K562 (cell line): Measurements from ENCODE around the gene PSMC3IP. TPM values are rescaled to one million over a fixed set of nuclear protein-coding genes. Genes with fewer than 3 reads are reported as not detected.

Source experiments
- ATAC-seq: fragments of 200-7000 bp; cut with Tn5 transposase; 3 replicates; pipeline ENCODE4 v1.9.1; 2020; ENCODE audit warnings: moderate library complexity
- BruUV-seq: library from RNA; stranded (reverse); fragments of 400-500 nt; replicated peaks from 2 replicates; lab custom pipeline; 2021; lab: Mats Ljungman, UMichigan
- CTCF ChIA-PET: fragments of 300-600 bp; formaldehyde crosslinking; extraction: SDS; loops from one replicate; lab custom pipeline; 2021; ENCODE audit warnings: low intra/inter-chr PET ratio; lab: Yijun Ruan, JAX
- POLR2A ChIA-PET: fragments of 300-600, 350-650 bp; sonication (Branson Sonifier 250); formaldehyde crosslinking; extraction: SDS; loops from one replicate; lab custom pipeline; 2021; ENCODE audit warnings: antibody characterized with exemption, inconsistent platforms; lab: Yijun Ruan, JAX
- DNase-seq, 4 experiments: peaks; one replicate each; pipeline versions ENCODE4 v3.0.0 to v3.0.0-alpha.2; 2011 to 2018; ENCODE audit warnings: low spot score in 3 of 4, mixed read lengths in 3 of 4; ENCODE audit errors: extremely low read depth in 1 of 4
- FAIRE-seq: peaks from 2 replicates; lab custom pipeline; 2011; peaks lifted over from hg19 to GRCh38; lab: Jason Lieb, UNC
- H2AFZ ChIP-seq: 2 replicates; pipeline ENCODE4 v1.6.0; 2011; ENCODE audit warnings: low read depth, low read length, control low read depth, inconsistent platforms
- H3K27ac ChIP-seq: fragments of 200-600 bp; 3 replicates; pipeline ENCODE4 v1.8.0; 2011; ENCODE audit warnings: low read depth, mild to moderate bottlenecking, control low read depth, inconsistent platforms, low read length, moderate library complexity, mixed read lengths; ENCODE audit errors: extremely low read depth
- H3K27me3 ChIP-seq, 2 experiments: fragments of 300-600 bp in 1 of 2; 2 replicates in 1 of 2; 3 replicates in 1 of 2; pipeline versions ENCODE4 v1.6.0 to v1.8.0; 2011; ENCODE audit warnings: inconsistent platforms in 2 of 2, low read length in 2 of 2, mild to moderate bottlenecking in 1 of 2, mixed read lengths in 1 of 2, moderate library complexity in 1 of 2; ENCODE audit not compliant: control insufficient read depth in 2 of 2, insufficient read depth in 2 of 2
- H3K36me3 ChIP-seq: fragments of 300-600 bp; 3 replicates; pipeline ENCODE4 v1.8.0; 2011; ENCODE audit warnings: mild to moderate bottlenecking, low read length, inconsistent platforms; ENCODE audit not compliant: control insufficient read depth, insufficient read depth
- H3K4me1 ChIP-seq, 2 experiments: fragments of 200-600 bp in 1 of 2; replicated peaks in 1 of 2; 2 replicates in 1 of 2; 3 replicates in 1 of 2; pipeline versions ENCODE4 v1.5.1 to v1.8.0; 2011; ENCODE audit warnings: inconsistent platforms in 2 of 2, low read length in 2 of 2, mild to moderate bottlenecking in 1 of 2, mixed read lengths in 1 of 2, moderate library complexity in 1 of 2; ENCODE audit not compliant: control insufficient read depth in 2 of 2, insufficient read depth in 2 of 2
- H3K4me2 ChIP-seq: 2 replicates; pipeline ENCODE4 v1.6.1; 2011; ENCODE audit warnings: low read length, control low read depth, inconsistent platforms, mixed read lengths; ENCODE audit not compliant: insufficient read depth
- H3K4me3 ChIP-seq: fragments of 200-600 bp; sonication (generic), shearing (Covaris generic); 2 replicates; pipeline ENCODE4 v1.5.1; 2016; ENCODE audit warnings: control low read depth, inconsistent platforms
- H3K79me2 ChIP-seq: fragments of 200-600 bp; 3 replicates; pipeline ENCODE4 v1.8.0; 2011; ENCODE audit warnings: low read length, inconsistent platforms; ENCODE audit not compliant: control insufficient read depth, insufficient read depth
- H3K9ac ChIP-seq, 2 experiments: 2 replicates each; pipeline versions ENCODE4 v1.6.0 to v1.6.1; 2011; ENCODE audit warnings: low read depth in 2 of 2, low read length in 2 of 2, control low read depth in 1 of 2, inconsistent platforms in 1 of 2, mild to moderate bottlenecking in 1 of 2, mixed read lengths in 1 of 2; ENCODE audit not compliant: insufficient read depth in 1 of 2
- H3K9me1 ChIP-seq: one replicate; pipeline ENCODE4 v1.6.0; 2011; ENCODE audit warnings: inconsistent platforms, mild to moderate bottlenecking, low read length, moderate library complexity; ENCODE audit not compliant: control insufficient read depth, insufficient read depth
- H3K9me3 ChIP-seq: replicated peaks from 2 replicates; pipeline ENCODE4 v1.5.1; 2011; ENCODE audit warnings: low read depth, low read length, inconsistent platforms; ENCODE audit not compliant: control insufficient read depth, insufficient read depth
- H4K20me1 ChIP-seq: replicated peaks from 2 replicates; pipeline ENCODE4 v1.6.1; 2011; ENCODE audit warnings: low read length, inconsistent platforms, mixed read lengths; ENCODE audit not compliant: control insufficient read depth, insufficient read depth
- DPF2 ChIP-seq: fragments of 450-650 bp; IDR thresholded peaks from 2 replicates; pipeline ENCODE4 v1.6.1; 2016
- GATAD2B ChIP-seq: fragments of 450-650 bp; IDR thresholded peaks from 2 replicates; pipeline ENCODE4 v1.6.1; 2017; ENCODE audit warnings: mild to moderate bottlenecking, borderline replicate concordance
- HMG20A ChIP-seq: fragments of 450-650 bp; formaldehyde crosslinking; conservative IDR thresholded peaks from 2 replicates; pipeline ENCODE4 v1.4.0; 2020; ENCODE audit warnings: mild to moderate bottlenecking, mixed read lengths
- HNRNPK ChIP-seq: fragments of 200-400 bp; formaldehyde crosslinking; IDR thresholded peaks from one replicate; pipeline ENCODE4 v1.6.1; 2018; ENCODE audit warnings: mild to moderate bottlenecking, low read depth, low read length; ENCODE audit not compliant: poor library complexity, severe bottlenecking
- MXI1 ChIP-seq: IDR thresholded peaks from 2 replicates; pipeline ENCODE4 v1.6.1; 2011; ENCODE audit warnings: low read depth, mild to moderate bottlenecking, improper control_type of control experiment, low read length
- SNRNP70 ChIP-seq: fragments of 200-400 bp; formaldehyde crosslinking; optimal IDR thresholded peaks from 2 replicates; pipeline ENCODE3; 2017; ENCODE audit warnings: low read depth, low read length
- ZNF384 ChIP-seq: IDR thresholded peaks from 2 replicates; pipeline ENCODE4 v1.6.1; 2012; ENCODE audit warnings: low read depth, low read length, improper control_type of control experiment
- ZNF75A ChIP-seq: fragments of 450-650 bp; formaldehyde crosslinking; IDR thresholded peaks from 2 replicates; pipeline ENCODE4 v1.4.0; 2020; ENCODE audit warnings: mild to moderate bottlenecking
- WGBS: fragments of 100-300 bp; shearing (Covaris generic); methylation state at CpG from one replicate; pipeline ENCODE4 v1.1.6; 2016; ENCODE audit warnings: low coverage, mixed read lengths; ENCODE audit not compliant: insufficient coverage; ENCODE audit errors: missing lambda C conversion rate; 5-methylcytosine and 5-hydroxymethylcytosine counted together
- in situ Hi-C: fragments of 300-500 bp; cut with MboI; formaldehyde crosslinking; loops from 4 replicates; pipeline ENCODE4 v1.15.0; 2018; ENCODE audit warnings: inconsistent platforms, mixed read lengths
- intact Hi-C: fragments of 100-400 bp; cut with micrococcal nuclease; formaldehyde crosslinking; loops from 2 replicates; pipeline ENCODE4 v1.14.2; 2022
- polyA plus RNA-seq, 8 experiments: library from polyadenylated mRNA; depleted of rRNA in 4 of 8; stranded (reverse) in 5 of 8; unstranded in 3 of 8; fragments of >200 nt; fragmentation: Nextera tagmentation in 2 of 8; fragmentation: Illumina TruSeq in 1 of 8; extraction: Ambion mirVana in 2 of 8; extraction: Trizol in 1 of 8; gene quantifications; 2 replicates each; pipeline versions ENCODE4 v1.2.1 to v1.2.3, GENCODE V29; 2011 to 2014; ENCODE audit warnings: inconsistent platforms in 1 of 8, missing spikeins in 1 of 8
- total RNA-seq, 7 experiments: library from RNA; depleted of rRNA in 6 of 7; stranded (reverse); fragments of >200 nt in 6 of 7; fragmentation: Illumina TruSeq in 2 of 7; extraction: Trizol in 2 of 7; gene quantifications; 2 replicates each; pipeline versions ENCODE4 v1.2.1 to v1.2.3, GENCODE V29; 2011 to 2021; ENCODE audit warnings: low replicate concordance in 1 of 7

The PSMC3IP gene
- total and polyA plus RNA-seq, 9 of the 15 experiments (the other 6 are each of a cell fraction or from before 2014, with no cell fraction given), result 13.8 to 65.6 (median 32.8) TPM

GRCh38 chr17:42565523-42566214 is 11.9 kb downstream of the PSMC3IP start:
- WGBS, result 88% methylated on average over 15 of the region's 16 CpGs
- no peak for DNase-seq
- no peak for FAIRE-seq
- Histone ChIP-seq H2AFZ (no peak overlapping the region), H3K79me2 (peaks cover 68% of the 10 kb centered on the region), H3K27me3 (no peaks in the 10 kb centered on the region), H3K4me3 (no peak overlapping the region), H3K36me3 (peaks cover 66% of the 10 kb centered on the region), H3K9me3 (no peaks in the 10 kb centered on the region), H3K27ac (peak overlapping the region; percentile 89; the same call in 2 of the 3 replicates), H4K20me1 (no peaks in the 10 kb centered on the region), H3K4me1 (peaks cover 37 to 69% of the 10 kb centered on the region in 2 experiments), H3K4me2 (peak overlapping the region; percentile 88; the same call in 1 of the 2 replicates), H3K9me1 (no peaks in the 10 kb centered on the region), H3K9ac (peak overlapping the region in 1 of 2 experiments; percentile 96; a peak in 3 of 4 replicates)
- TSS peak; percentile 9 for BruUV-seq
- ChIA-PET POLR2A (interaction anchor here (0.6 to 8.3 kb wide), 5 partner anchors 12 to 428 kb away, joined by 3 to 58 read pairs (median 4); partner anchors contain the start of gene PSMC3IP), CTCF (no interaction called here)
- intact Hi-C loops, result no loop called here
- ATAC-seq, result no peak
- TF ChIP-seq DPF2 (no peak), MXI1 (no peak), ZNF75A (CRISPR knock-in tag) (no peak), GATAD2B (no peak), SNRNP70 (no peak), HNRNPK (no peak), ZNF384 (no peak), HMG20A (CRISPR knock-in tag) (no peak)
- in situ Hi-C loops, result no loop called here
